SK-N-SH (cell line): Measurements from ENCODE around the gene SPIN1.

ENCODE experiments used
- CHD2 ChIP-seq: fragments of 150-350 bp; IDR thresholded peaks from 2 replicates; pipeline ENCODE4 v1.6.1; 2018; ENCODE audit warnings: low read length; ENCODE audit not compliant: partially characterized antibody
- ELF1 ChIP-seq: IDR thresholded peaks from 2 replicates; pipeline ENCODE4 v1.4.0; 2012
- EP300 ChIP-seq, 2 experiments: IDR thresholded peaks; 2 replicates each; pipeline versions ENCODE4 v1.4.0 to v1.6.1; 2012; ENCODE audit warnings: borderline replicate concordance in 1 of 2, low read depth in 1 of 2, low read length in 1 of 2
- GATA2 ChIP-seq: sonication (generic); formaldehyde crosslinking; IDR thresholded peaks from 2 replicates; pipeline ENCODE4 v1.5.0; 2020; ENCODE audit warnings: mild to moderate bottlenecking, missing genetic modification reagents
- JUND ChIP-seq: IDR thresholded peaks from 2 replicates; pipeline ENCODE4 v1.4.0; 2012
- MXI1 ChIP-seq: IDR thresholded peaks from 2 replicates; pipeline ENCODE4 v1.6.1; 2012; ENCODE audit warnings: mild to moderate bottlenecking, low read depth, low read length, improper control_type of control experiment
- POLR2AphosphoS5 ChIP-seq: IDR thresholded peaks from 2 replicates; pipeline ENCODE4 v1.6.1; 2012; ENCODE audit warnings: low read depth, low read length
- TAF1 ChIP-seq: IDR thresholded peaks from 2 replicates; pipeline ENCODE4 v1.6.1; 2012; ENCODE audit warnings: low read depth, mild to moderate bottlenecking, low read length, moderate library complexity, borderline replicate concordance
- TEAD4 ChIP-seq: IDR thresholded peaks from 2 replicates; pipeline ENCODE4 v1.4.0; 2012; ENCODE audit warnings: mild to moderate bottlenecking, borderline replicate concordance; ENCODE audit not compliant: insufficient read depth
- YY1 ChIP-seq: IDR thresholded peaks from 2 replicates; pipeline ENCODE4 v1.4.0; 2012; ENCODE audit warnings: low read depth, mild to moderate bottlenecking
- TF ChIP-seq, protein P1 (sequence below): IDR thresholded peaks from 2 replicates; pipeline ENCODE4 v1.4.0; 2012; ENCODE audit warnings: low read depth, borderline replicate concordance
- TF ChIP-seq, protein P2 (sequence below): fragments of 200-600 bp; sonication (generic); IDR thresholded peaks from 2 replicates; pipeline ENCODE4 v1.6.1; 2017; ENCODE audit warnings: antibody characterized with exemption, mild to moderate bottlenecking, moderate library complexity
- TF ChIP-seq, protein P3 (sequence below): IDR thresholded peaks from 2 replicates; pipeline ENCODE4 v1.6.1; 2012; ENCODE audit warnings: mild to moderate bottlenecking, low read depth, low read length, moderate library complexity
- TF ChIP-seq, protein P4 (sequence below): IDR thresholded peaks from 2 replicates; pipeline ENCODE4 v1.4.0; 2012; ENCODE audit warnings: low read depth

DNA sequence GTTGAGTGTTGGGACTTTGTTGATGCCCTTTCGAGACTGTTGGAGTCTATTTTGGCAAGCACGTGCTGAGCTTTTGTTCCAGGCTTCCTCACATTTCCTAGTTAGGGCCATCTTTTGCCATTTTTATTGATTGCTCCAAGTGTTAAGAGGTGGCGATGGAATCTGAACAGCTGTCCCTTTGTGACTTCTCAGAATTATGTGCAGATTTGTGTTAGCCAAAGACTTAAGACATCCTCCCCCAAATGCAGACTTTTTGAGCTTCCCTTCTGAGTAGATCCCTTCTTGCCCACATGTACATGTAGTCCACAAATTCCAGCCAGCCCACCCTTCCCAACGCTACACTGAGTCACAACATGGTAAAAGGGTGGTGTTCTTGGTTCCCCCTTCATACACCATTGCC, 59.2 kb downstream of the SPIN1 start:
- TF ChIP-seq CHD2 (no peak), TEAD4 (no peak), EP300 (IDR thresholded peaks at IDR 0.05; ENCODE audit: borderline replicate concordance in 1 of 2, low read depth in 1 of 2, low read length in 1 of 2) (no peak), ELF1 (no peak), TAF1 (no peak), POLR2AphosphoS5 (no peak), JUND (no peak), GATA2 (CRISPR knock-in tag) (no peak), YY1 (no peak), MXI1 (no peak)
- TF ChIP-seq, protein P1, sequence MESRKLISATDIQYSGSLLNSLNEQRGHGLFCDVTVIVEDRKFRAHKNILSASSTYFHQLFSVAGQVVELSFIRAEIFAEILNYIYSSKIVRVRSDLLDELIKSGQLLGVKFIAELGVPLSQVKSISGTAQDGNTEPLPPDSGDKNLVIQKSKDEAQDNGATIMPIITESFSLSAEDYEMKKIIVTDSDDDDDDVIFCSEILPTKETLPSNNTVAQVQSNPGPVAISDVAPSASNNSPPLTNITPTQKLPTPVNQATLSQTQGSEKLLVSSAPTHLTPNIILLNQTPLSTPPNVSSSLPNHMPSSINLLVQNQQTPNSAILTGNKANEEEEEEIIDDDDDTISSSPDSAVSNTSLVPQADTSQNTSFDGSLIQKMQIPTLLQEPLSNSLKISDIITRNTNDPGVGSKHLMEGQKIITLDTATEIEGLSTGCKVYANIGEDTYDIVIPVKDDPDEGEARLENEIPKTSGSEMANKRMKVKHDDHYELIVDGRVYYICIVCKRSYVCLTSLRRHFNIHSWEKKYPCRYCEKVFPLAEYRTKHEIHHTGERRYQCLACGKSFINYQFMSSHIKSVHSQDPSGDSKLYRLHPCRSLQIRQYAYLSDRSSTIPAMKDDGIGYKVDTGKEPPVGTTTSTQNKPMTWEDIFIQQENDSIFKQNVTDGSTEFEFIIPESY = no peak
- TF ChIP-seq, protein P2, sequence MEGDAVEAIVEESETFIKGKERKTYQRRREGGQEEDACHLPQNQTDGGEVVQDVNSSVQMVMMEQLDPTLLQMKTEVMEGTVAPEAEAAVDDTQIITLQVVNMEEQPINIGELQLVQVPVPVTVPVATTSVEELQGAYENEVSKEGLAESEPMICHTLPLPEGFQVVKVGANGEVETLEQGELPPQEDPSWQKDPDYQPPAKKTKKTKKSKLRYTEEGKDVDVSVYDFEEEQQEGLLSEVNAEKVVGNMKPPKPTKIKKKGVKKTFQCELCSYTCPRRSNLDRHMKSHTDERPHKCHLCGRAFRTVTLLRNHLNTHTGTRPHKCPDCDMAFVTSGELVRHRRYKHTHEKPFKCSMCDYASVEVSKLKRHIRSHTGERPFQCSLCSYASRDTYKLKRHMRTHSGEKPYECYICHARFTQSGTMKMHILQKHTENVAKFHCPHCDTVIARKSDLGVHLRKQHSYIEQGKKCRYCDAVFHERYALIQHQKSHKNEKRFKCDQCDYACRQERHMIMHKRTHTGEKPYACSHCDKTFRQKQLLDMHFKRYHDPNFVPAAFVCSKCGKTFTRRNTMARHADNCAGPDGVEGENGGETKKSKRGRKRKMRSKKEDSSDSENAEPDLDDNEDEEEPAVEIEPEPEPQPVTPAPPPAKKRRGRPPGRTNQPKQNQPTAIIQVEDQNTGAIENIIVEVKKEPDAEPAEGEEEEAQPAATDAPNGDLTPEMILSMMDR = no peak
- TF ChIP-seq, protein P3, sequence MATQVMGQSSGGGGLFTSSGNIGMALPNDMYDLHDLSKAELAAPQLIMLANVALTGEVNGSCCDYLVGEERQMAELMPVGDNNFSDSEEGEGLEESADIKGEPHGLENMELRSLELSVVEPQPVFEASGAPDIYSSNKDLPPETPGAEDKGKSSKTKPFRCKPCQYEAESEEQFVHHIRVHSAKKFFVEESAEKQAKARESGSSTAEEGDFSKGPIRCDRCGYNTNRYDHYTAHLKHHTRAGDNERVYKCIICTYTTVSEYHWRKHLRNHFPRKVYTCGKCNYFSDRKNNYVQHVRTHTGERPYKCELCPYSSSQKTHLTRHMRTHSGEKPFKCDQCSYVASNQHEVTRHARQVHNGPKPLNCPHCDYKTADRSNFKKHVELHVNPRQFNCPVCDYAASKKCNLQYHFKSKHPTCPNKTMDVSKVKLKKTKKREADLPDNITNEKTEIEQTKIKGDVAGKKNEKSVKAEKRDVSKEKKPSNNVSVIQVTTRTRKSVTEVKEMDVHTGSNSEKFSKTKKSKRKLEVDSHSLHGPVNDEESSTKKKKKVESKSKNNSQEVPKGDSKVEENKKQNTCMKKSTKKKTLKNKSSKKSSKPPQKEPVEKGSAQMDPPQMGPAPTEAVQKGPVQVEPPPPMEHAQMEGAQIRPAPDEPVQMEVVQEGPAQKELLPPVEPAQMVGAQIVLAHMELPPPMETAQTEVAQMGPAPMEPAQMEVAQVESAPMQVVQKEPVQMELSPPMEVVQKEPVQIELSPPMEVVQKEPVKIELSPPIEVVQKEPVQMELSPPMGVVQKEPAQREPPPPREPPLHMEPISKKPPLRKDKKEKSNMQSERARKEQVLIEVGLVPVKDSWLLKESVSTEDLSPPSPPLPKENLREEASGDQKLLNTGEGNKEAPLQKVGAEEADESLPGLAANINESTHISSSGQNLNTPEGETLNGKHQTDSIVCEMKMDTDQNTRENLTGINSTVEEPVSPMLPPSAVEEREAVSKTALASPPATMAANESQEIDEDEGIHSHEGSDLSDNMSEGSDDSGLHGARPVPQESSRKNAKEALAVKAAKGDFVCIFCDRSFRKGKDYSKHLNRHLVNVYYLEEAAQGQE = no peak
- TF ChIP-seq, protein P4, sequence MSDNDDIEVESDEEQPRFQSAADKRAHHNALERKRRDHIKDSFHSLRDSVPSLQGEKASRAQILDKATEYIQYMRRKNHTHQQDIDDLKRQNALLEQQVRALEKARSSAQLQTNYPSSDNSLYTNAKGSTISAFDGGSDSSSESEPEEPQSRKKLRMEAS = no peak
